K562 (cell line): Measurements from ENCODE around the gene KCNS1. TPM values are rescaled to one million over a fixed set of nuclear protein-coding genes. Genes with fewer than 3 reads are reported as not detected.

Experiments
- ATAC-seq: fragments of 200-7000 bp; cut with Tn5 transposase; 3 replicates; pipeline ENCODE4 v1.9.1; 2020; ENCODE audit warnings: moderate library complexity
- BruUV-seq: library from RNA; stranded (reverse); fragments of 400-500 nt; replicated peaks from 2 replicates; lab custom pipeline; 2021; lab: Mats Ljungman, UMichigan
- CTCF ChIA-PET: fragments of 300-600 bp; formaldehyde crosslinking; extraction: SDS; loops from one replicate; lab custom pipeline; 2021; ENCODE audit warnings: low intra/inter-chr PET ratio; lab: Yijun Ruan, JAX
- POLR2A ChIA-PET: fragments of 300-600, 350-650 bp; sonication (Branson Sonifier 250); formaldehyde crosslinking; extraction: SDS; loops from one replicate; lab custom pipeline; 2021; ENCODE audit warnings: antibody characterized with exemption, inconsistent platforms; lab: Yijun Ruan, JAX
- DNase-seq, 4 experiments: peaks; one replicate each; pipeline versions ENCODE4 v3.0.0 to v3.0.0-alpha.2; 2011 to 2018; ENCODE audit warnings: low spot score in 3 of 4, mixed read lengths in 3 of 4; ENCODE audit errors: extremely low read depth in 1 of 4
- FAIRE-seq: peaks from 2 replicates; lab custom pipeline; 2011; peaks lifted over from hg19 to GRCh38; lab: Jason Lieb, UNC
- H2AFZ ChIP-seq: 2 replicates; pipeline ENCODE4 v1.6.0; 2011; ENCODE audit warnings: low read depth, low read length, control low read depth, inconsistent platforms
- H3K27ac ChIP-seq: fragments of 200-600 bp; 3 replicates; pipeline ENCODE4 v1.8.0; 2011; ENCODE audit warnings: low read depth, mild to moderate bottlenecking, control low read depth, inconsistent platforms, low read length, moderate library complexity, mixed read lengths; ENCODE audit errors: extremely low read depth
- H3K27me3 ChIP-seq, 2 experiments: fragments of 300-600 bp in 1 of 2; 2 replicates in 1 of 2; 3 replicates in 1 of 2; pipeline versions ENCODE4 v1.6.0 to v1.8.0; 2011; ENCODE audit warnings: inconsistent platforms in 2 of 2, low read length in 2 of 2, mild to moderate bottlenecking in 1 of 2, mixed read lengths in 1 of 2, moderate library complexity in 1 of 2; ENCODE audit not compliant: control insufficient read depth in 2 of 2, insufficient read depth in 2 of 2
- H3K36me3 ChIP-seq: fragments of 300-600 bp; 3 replicates; pipeline ENCODE4 v1.8.0; 2011; ENCODE audit warnings: mild to moderate bottlenecking, low read length, inconsistent platforms; ENCODE audit not compliant: control insufficient read depth, insufficient read depth
- H3K4me1 ChIP-seq, 2 experiments: fragments of 200-600 bp in 1 of 2; replicated peaks in 1 of 2; 2 replicates in 1 of 2; 3 replicates in 1 of 2; pipeline versions ENCODE4 v1.5.1 to v1.8.0; 2011; ENCODE audit warnings: inconsistent platforms in 2 of 2, low read length in 2 of 2, mild to moderate bottlenecking in 1 of 2, mixed read lengths in 1 of 2, moderate library complexity in 1 of 2; ENCODE audit not compliant: control insufficient read depth in 2 of 2, insufficient read depth in 2 of 2
- H3K4me2 ChIP-seq: 2 replicates; pipeline ENCODE4 v1.6.1; 2011; ENCODE audit warnings: low read length, control low read depth, inconsistent platforms, mixed read lengths; ENCODE audit not compliant: insufficient read depth
- H3K4me3 ChIP-seq: fragments of 200-600 bp; sonication (generic), shearing (Covaris generic); 2 replicates; pipeline ENCODE4 v1.5.1; 2016; ENCODE audit warnings: control low read depth, inconsistent platforms
- H3K79me2 ChIP-seq: fragments of 200-600 bp; 3 replicates; pipeline ENCODE4 v1.8.0; 2011; ENCODE audit warnings: low read length, inconsistent platforms; ENCODE audit not compliant: control insufficient read depth, insufficient read depth
- H3K9ac ChIP-seq, 2 experiments: 2 replicates each; pipeline versions ENCODE4 v1.6.0 to v1.6.1; 2011; ENCODE audit warnings: low read depth in 2 of 2, low read length in 2 of 2, control low read depth in 1 of 2, inconsistent platforms in 1 of 2, mild to moderate bottlenecking in 1 of 2, mixed read lengths in 1 of 2; ENCODE audit not compliant: insufficient read depth in 1 of 2
- H3K9me1 ChIP-seq: one replicate; pipeline ENCODE4 v1.6.0; 2011; ENCODE audit warnings: inconsistent platforms, mild to moderate bottlenecking, low read length, moderate library complexity; ENCODE audit not compliant: control insufficient read depth, insufficient read depth
- H3K9me3 ChIP-seq: replicated peaks from 2 replicates; pipeline ENCODE4 v1.5.1; 2011; ENCODE audit warnings: low read depth, low read length, inconsistent platforms; ENCODE audit not compliant: control insufficient read depth, insufficient read depth
- H4K20me1 ChIP-seq: replicated peaks from 2 replicates; pipeline ENCODE4 v1.6.1; 2011; ENCODE audit warnings: low read length, inconsistent platforms, mixed read lengths; ENCODE audit not compliant: control insufficient read depth, insufficient read depth
- ATF6 ChIP-seq: sonication (generic); formaldehyde crosslinking; IDR thresholded peaks from 2 replicates; pipeline ENCODE4 v1.4.0; 2020; ENCODE audit warnings: mild to moderate bottlenecking, missing genetic modification reagents
- GMEB1 ChIP-seq: fragments of 250-450 bp; sonication (Bioruptor Pico); IDR thresholded peaks from 2 replicates; pipeline ENCODE4 v1.4.0; 2020; ENCODE audit warnings: mild to moderate bottlenecking
- KLF1 ChIP-seq: fragments of 450-650 bp; IDR thresholded peaks from 2 replicates; pipeline ENCODE4 v1.6.1; 2016; ENCODE audit warnings: missing genetic modification characterization, missing compliant biosample characterization
- NCOA6 ChIP-seq: fragments of 450-650 bp; IDR thresholded peaks from 2 replicates; pipeline ENCODE4 v1.6.1; 2017; ENCODE audit warnings: mild to moderate bottlenecking
- PKNOX1 ChIP-seq: fragments of 450-650 bp; IDR thresholded peaks from 2 replicates; pipeline ENCODE4 v1.6.1; 2016
- RBFOX2 ChIP-seq: fragments of 200-400 bp; formaldehyde crosslinking; IDR thresholded peaks from 2 replicates; pipeline ENCODE4 v1.6.1; 2017; ENCODE audit warnings: low read depth, mild to moderate bottlenecking, low read length, moderate library complexity
- SAFB ChIP-seq: fragments of 200-400 bp; formaldehyde crosslinking; IDR thresholded peaks from 2 replicates; pipeline ENCODE4 v1.6.1; 2017; ENCODE audit warnings: low read depth, low read length, borderline replicate concordance
- SNAPC5 ChIP-seq: fragments of 250-450 bp; sonication (Bioruptor Pico); IDR thresholded peaks from 2 replicates; pipeline ENCODE4 v1.8.0; 2021; ENCODE audit warnings: moderate library complexity, mild to moderate bottlenecking, inconsistent platforms
- STAG1 ChIP-seq: sonication (generic); formaldehyde crosslinking; IDR thresholded peaks from 2 replicates; pipeline ENCODE4 v1.5.0; 2020; ENCODE audit warnings: missing genetic modification reagents, borderline replicate concordance
- THRAP3 ChIP-seq: fragments of 450-650 bp; IDR thresholded peaks from 2 replicates; pipeline ENCODE4 v1.6.1; 2016; ENCODE audit warnings: mild to moderate bottlenecking, inconsistent platforms, borderline replicate concordance
- U2AF1 ChIP-seq: fragments of 200-400 bp; formaldehyde crosslinking; optimal IDR thresholded peaks from 2 replicates; pipeline ENCODE3; 2017; ENCODE audit warnings: mild to moderate bottlenecking, low read depth, low read length, moderate library complexity
- ZBTB8A ChIP-seq: fragments of 450-650 bp; IDR thresholded peaks from 2 replicates; pipeline ENCODE4 v1.6.1; 2018; ENCODE audit warnings: mild to moderate bottlenecking, moderate library complexity; ENCODE audit not compliant: partially characterized antibody
- ZNF197 ChIP-seq: fragments of 200-800 bp; sonication (Bioruptor generic); IDR thresholded peaks from 2 replicates; pipeline ENCODE4 v1.6.1; 2016; ENCODE audit warnings: low read depth, missing genetic modification characterization, missing compliant biosample characterization
- WGBS: fragments of 100-300 bp; shearing (Covaris generic); methylation state at CpG from one replicate; pipeline ENCODE4 v1.1.6; 2016; ENCODE audit warnings: low coverage, mixed read lengths; ENCODE audit not compliant: insufficient coverage; ENCODE audit errors: missing lambda C conversion rate; 5-methylcytosine and 5-hydroxymethylcytosine counted together
- in situ Hi-C: fragments of 300-500 bp; cut with MboI; formaldehyde crosslinking; loops from 4 replicates; pipeline ENCODE4 v1.15.0; 2018; ENCODE audit warnings: inconsistent platforms, mixed read lengths
- intact Hi-C: fragments of 100-400 bp; cut with micrococcal nuclease; formaldehyde crosslinking; loops from 2 replicates; pipeline ENCODE4 v1.14.2; 2022
- polyA plus RNA-seq, 8 experiments: library from polyadenylated mRNA; depleted of rRNA in 4 of 8; stranded (reverse) in 5 of 8; unstranded in 3 of 8; fragments of >200 nt; fragmentation: Nextera tagmentation in 2 of 8; fragmentation: Illumina TruSeq in 1 of 8; extraction: Ambion mirVana in 2 of 8; extraction: Trizol in 1 of 8; gene quantifications; 2 replicates each; pipeline versions ENCODE4 v1.2.1 to v1.2.3, GENCODE V29; 2011 to 2014; ENCODE audit warnings: inconsistent platforms in 1 of 8, missing spikeins in 1 of 8
- total RNA-seq, 7 experiments: library from RNA; depleted of rRNA in 6 of 7; stranded (reverse); fragments of >200 nt in 6 of 7; fragmentation: Illumina TruSeq in 2 of 7; extraction: Trizol in 2 of 7; gene quantifications; 2 replicates each; pipeline versions ENCODE4 v1.2.1 to v1.2.3, GENCODE V29; 2011 to 2021; ENCODE audit warnings: low replicate concordance in 1 of 7

KCNS1 gene
- total and polyA plus RNA-seq, 9 of the 15 experiments (the other 6 are each of a cell fraction or from before 2014, with no cell fraction given): not detected

GRCh38 chr20:45097485-45098102 is 3.3 kb downstream of the KCNS1 start (continued):
- TF ChIP-seq STAG1 (CRISPR knock-in tag) (no peak), NCOA6 (no peak), GMEB1 (CRISPR knock-in tag) (no peak), KLF1 (tag) (no peak), ATF6 (CRISPR knock-in tag) (no peak)

- in situ Hi-C loops: no loop called here
- POLR2A ChIA-PET: interaction anchor here (0.7 to 0.8 kb wide), 2 partner anchors 8 to 136 kb away, joined by 3 read pairs; partner anchors contain the start of gene TOMM34
- no peak for FAIRE-seq
- no peak for TF ChIP-seq ZNF197 (CRISPR knock-in tag)
- TF ChIP-seq U2AF1: no peak
- no peak for TF ChIP-seq PKNOX1
- TF ChIP-seq ZBTB8A: no peak
- no peak for TF ChIP-seq SNAPC5
- no peak for TF ChIP-seq SAFB
- no peak for TF ChIP-seq RBFOX2
- no peak for TF ChIP-seq THRAP3
Measured at GRCh38 chr20:45096781-45097180, 4.1 kb downstream of the KCNS1 start.

More at GRCh38 chr20:45096781-45097180, 4.1 kb downstream of the KCNS1 start:
- no peak overlapping the region for H2AFZ ChIP-seq
- H3K4me1 ChIP-seq: peaks cover 0 to 16% of the 10 kb centered on the region in 2 experiments; a peak in 1 of 5 replicates
- no peaks in the 10 kb centered on the region for H3K36me3 ChIP-seq
- H3K9me1 ChIP-seq: no peaks in the 10 kb centered on the region
- no peaks in the 10 kb centered on the region for H4K20me1 ChIP-seq
- no peak overlapping the region for H3K9ac ChIP-seq
- DNase-seq: no peak
- no peaks in the 10 kb centered on the region for H3K9me3 ChIP-seq
- H3K27ac ChIP-seq: no peak overlapping the region
- BruUV-seq: no TSS peak
- no peak for ATAC-seq
- no peaks in the 10 kb centered on the region for H3K79me2 ChIP-seq
- CTCF ChIA-PET: interaction anchor here (0.6 to 3.2 kb wide), 3 partner anchors 54 to 223 kb away, joined by 5 to 34 read pairs (median 19); no protein-coding TSS in a partner anchor
- WGBS: 2% methylated on average over 9 of the region's 9 CpGs
- H3K4me2 ChIP-seq: no peak overlapping the region
- no peak overlapping the region for H3K4me3 ChIP-seq
- H3K27me3 ChIP-seq: peaks cover 19 to 29% of the 10 kb centered on the region in 2 experiments
- intact Hi-C loops: loop anchor here (10.0 kb wide), 1 partner anchor 182 kb away; the partner anchor contains the start of gene PABPC1L
